Nephron (organoid): ENCODE data around the gene PRMT7.

ENCODE experiments used
- H3K27ac Mint-ChIP-seq, 3 experiments: 2 replicates each; pipeline ENCODE4 v1.8.0; 2020; ENCODE audit warnings: mixed read lengths in 3 of 3, mild to moderate bottlenecking in 2 of 3, moderate library complexity in 1 of 3
- H3K27me3 Mint-ChIP-seq: 2 replicates; pipeline ENCODE4 v1.8.0; 2021; ENCODE audit warnings: low read depth, mild to moderate bottlenecking, moderate library complexity, mixed read lengths
- H3K36me3 Mint-ChIP-seq: 2 replicates; pipeline ENCODE4 v1.8.0; 2020; ENCODE audit warnings: low read depth, mixed read lengths
- H3K4me1 Mint-ChIP-seq: 2 replicates; pipeline ENCODE4 v1.8.0; 2020; ENCODE audit warnings: mixed read lengths
- H3K4me3 Mint-ChIP-seq, 3 experiments: 2 replicates each; pipeline ENCODE4 v1.8.0; 2020; ENCODE audit warnings: mild to moderate bottlenecking in 3 of 3, mixed read lengths in 3 of 3, moderate library complexity in 2 of 3
- H3K9me3 Mint-ChIP-seq: 2 replicates; pipeline ENCODE4 v1.8.0; 2020; ENCODE audit warnings: mixed read lengths
- CTCF ChIP-seq, 3 experiments: fragments of 200-600 bp; sonication (generic); IDR thresholded peaks; one replicate each; pipeline ENCODE4 v1.5.0; 2021; ENCODE audit warnings: antibody characterized with exemption in 3 of 3; ENCODE audit not compliant: unreplicated experiment in 3 of 3

The PRMT7 gene

DNA sequence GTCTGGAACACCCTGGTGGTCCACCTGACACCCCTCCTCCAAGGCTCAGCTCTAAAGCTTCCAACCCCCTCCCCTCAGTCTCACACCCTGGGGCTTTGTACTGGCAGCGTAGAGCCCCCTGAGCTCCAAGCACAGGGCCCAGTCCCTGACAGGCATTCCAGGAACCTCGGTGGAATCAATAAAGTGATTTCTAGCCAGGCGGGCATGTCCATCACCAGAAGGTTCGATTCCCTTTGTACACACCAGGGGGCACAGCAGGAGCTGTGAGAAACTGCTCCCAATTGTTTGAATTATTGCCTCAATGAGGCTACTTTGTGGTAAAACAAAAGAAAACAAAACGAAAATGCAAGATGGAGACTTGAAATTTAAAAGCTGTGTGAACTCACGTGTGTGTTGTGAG lies 85.7 kb downstream of the PRMT7 start:
- H3K36me3 Mint-ChIP-seq: no peaks in the 10 kb centered on the region
- H3K4me1 Mint-ChIP-seq: peaks cover 14% of the 10 kb centered on the region
- no peaks in the 10 kb centered on the region for H3K9me3 Mint-ChIP-seq
- no peak overlapping the region for H3K27ac Mint-ChIP-seq
- H3K27me3 Mint-ChIP-seq: peaks cover 15% of the 10 kb centered on the region
- H3K4me3 Mint-ChIP-seq: no peak overlapping the region
- peak; percentile 38 to 60 (median 45) for TF ChIP-seq CTCF (IDR thresholded peaks at IDR 0.05; ENCODE audit: unreplicated experiment in 3 of 3)

- no peaks in the 10 kb centered on the region for H3K9me3 Mint-ChIP-seq
- TF ChIP-seq CTCF (IDR thresholded peaks at IDR 0.05; ENCODE audit: unreplicated experiment in 3 of 3): no peak
- no peaks in the 10 kb centered on the region for H3K36me3 Mint-ChIP-seq
- H3K27ac Mint-ChIP-seq: peak overlapping the region in 2 of 3 experiments; percentile 33 to 64
- H3K4me1 Mint-ChIP-seq: peaks cover 14% of the 10 kb centered on the region
- H3K27me3 Mint-ChIP-seq: peaks cover 18% of the 10 kb centered on the region
- H3K4me3 Mint-ChIP-seq: peak overlapping the region in 2 of 3 experiments; percentile 20 to 30
These were observed 86.9 kb downstream of the PRMT7 start for GRCh38 chr16:68397710-68398201.

DNA sequence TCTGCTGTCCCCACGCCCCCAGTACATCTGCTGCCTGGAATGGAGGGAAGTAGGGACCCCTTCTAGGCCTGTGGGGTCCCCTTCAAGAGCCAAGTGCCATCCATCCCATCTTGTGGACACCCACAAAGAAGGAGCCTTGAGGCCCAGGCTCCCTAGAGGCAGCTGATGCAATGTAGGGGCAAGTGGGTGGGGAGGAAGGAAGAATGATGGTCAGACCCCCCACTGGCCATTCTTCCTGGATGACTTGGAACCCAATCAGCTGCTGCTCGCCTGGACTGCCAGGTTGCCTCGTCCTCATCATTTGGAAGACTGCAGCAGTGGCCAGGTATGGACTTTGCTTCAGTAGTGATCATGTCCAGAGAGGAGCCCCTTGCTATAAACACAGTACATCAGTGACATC lies 88.6 kb downstream of the PRMT7 start:
- H3K27ac Mint-ChIP-seq: no peak overlapping the region
- peaks cover 12% of the 10 kb centered on the region for H3K27me3 Mint-ChIP-seq
- no peaks in the 10 kb centered on the region for H3K9me3 Mint-ChIP-seq
- no peak overlapping the region for H3K4me3 Mint-ChIP-seq
- no peak for TF ChIP-seq CTCF (IDR thresholded peaks at IDR 0.05; ENCODE audit: unreplicated experiment in 3 of 3)
- no peaks in the 10 kb centered on the region for H3K36me3 Mint-ChIP-seq
- peaks cover 14% of the 10 kb centered on the region for H3K4me1 Mint-ChIP-seq

- Mint-ChIP-seq H3K27ac (no peak overlapping the region), H3K36me3 (no peaks in the 10 kb centered on the region), H3K4me3 (no peak overlapping the region), H3K27me3 (peaks cover 12% of the 10 kb centered on the region), H3K9me3 (no peaks in the 10 kb centered on the region), H3K4me1 (peaks cover 14% of the 10 kb centered on the region)
- no peak for TF ChIP-seq CTCF (IDR thresholded peaks at IDR 0.05; ENCODE audit: unreplicated experiment in 3 of 3)
These were observed 89.5 kb downstream of the PRMT7 start for GRCh38 chr16:68400083-68400923.

- no peaks in the 10 kb centered on the region for H3K9me3 Mint-ChIP-seq
- H3K4me1 Mint-ChIP-seq: peaks cover 15% of the 10 kb centered on the region
- peaks cover 12% of the 10 kb centered on the region for H3K27me3 Mint-ChIP-seq
- H3K36me3 Mint-ChIP-seq: no peaks in the 10 kb centered on the region
- TF ChIP-seq CTCF (IDR thresholded peaks at IDR 0.05; ENCODE audit: unreplicated experiment in 3 of 3): no peak
- H3K27ac Mint-ChIP-seq: no peak overlapping the region
- H3K4me3 Mint-ChIP-seq: no peak overlapping the region
These were observed 90.2 kb downstream of the PRMT7 start for GRCh38 chr16:68400924-68401460.
